ENCODE measurements around the gene MET. TPM values are rescaled to one million over a fixed set of nuclear protein-coding genes. Genes with fewer than 3 reads are reported as not detected.

MET gene
- total RNA-seq, 1 experiment from 2014 or later = 5.0 TPM

- WGBS (ENCODE audit: extremely low coverage, insufficient read length, low lambda C conversion rate) = no CpG with 5 or more reads among the region's 3 CpGs
- no peak overlapping the region for H3K27ac Mint-ChIP-seq
- peaks cover 29 to 32% of the 10 kb centered on the region in 2 experiments for H3K4me1 Mint-ChIP-seq
- Histone ChIP-seq H2BK5ac (ENCODE audit: insufficient read length, low read length) (no peak overlapping the region), H3K4ac (ENCODE audit: low read depth, low read length) (no peak overlapping the region), H3K4me1 (ENCODE audit: insufficient read depth, low read length) (peaks cover 3% of the 10 kb centered on the region; the same call in 1 of the 2 replicates), H2BK12ac (ENCODE audit: insufficient read length, low read depth, low read length) (no peak overlapping the region), H3K23ac (ENCODE audit: insufficient read length, low read depth, low read length) (no peak overlapping the region), H3K79me1 (ENCODE audit: insufficient read depth, low read depth, low read length, poor library complexity, severe bottlenecking) (no peaks in the 10 kb centered on the region), H3K27ac (ENCODE audit: insufficient read length, low read depth, low read length) (no peak overlapping the region), H2AK5ac (ENCODE audit: insufficient read length, low read length) (no peak overlapping the region), H2BK20ac (ENCODE audit: low read depth, low read length, poor library complexity, severe bottlenecking) (no peak overlapping the region), H4K91ac (ENCODE audit: insufficient read length, low read depth, low read length) (no peak overlapping the region), H2AFZ (ENCODE audit: low read length) (no peak overlapping the region), H3T11ph (ENCODE audit: low read length) (no peak overlapping the region), H3K18ac (ENCODE audit: insufficient read length, low read depth, low read length) (no peak overlapping the region), H3K4me2 (ENCODE audit: insufficient read depth, insufficient read length, low read length) (no peak overlapping the region), H3K23me2 (ENCODE audit: insufficient read length, low read depth, low read length, poor library complexity, severe bottlenecking) (no peaks in the 10 kb centered on the region), H3K9me3 (ENCODE audit: control insufficient read depth, low read depth, low read length) (no peaks in the 10 kb centered on the region), H3K9ac (ENCODE audit: extremely low read depth, insufficient read length, low read length) (no peak overlapping the region), H4K20me1 (ENCODE audit: control insufficient read depth, insufficient read depth, insufficient read length) (no peaks in the 10 kb centered on the region), H3K56ac (ENCODE audit: insufficient read length, low read depth, low read length) (no peak overlapping the region), H3K79me2 (ENCODE audit: insufficient read depth, low read length) (no peaks in the 10 kb centered on the region), H4K5ac (ENCODE audit: insufficient read length, low read depth, low read length) (no peak overlapping the region), H4K8ac (replicated peaks; ENCODE audit: insufficient read length, low read depth, low read length) (no peak overlapping the region), H3K14ac (ENCODE audit: insufficient read depth, low read length) (no peak overlapping the region), H2BK15ac (ENCODE audit: low read depth, low read length) (no peak overlapping the region), H2BK120ac (ENCODE audit: low read depth, low read length, poor library complexity, severe bottlenecking) (no peak overlapping the region), H3K27me3 (ENCODE audit: insufficient read depth, low read length) (no peaks in the 10 kb centered on the region)
- no peak for DNase-seq
- no peak overlapping the region for H3K4me3 Mint-ChIP-seq
- no peaks in the 10 kb centered on the region for H3K9me3 Mint-ChIP-seq
- H3K36me3 Mint-ChIP-seq (ENCODE audit: insufficient read depth in 1 of 3, low read depth in 3 of 3) = no peaks in the 10 kb centered on the region
- TF ChIP-seq CTCF (conservative IDR thresholded peaks at IDR 0.05) = no peak
- H3K27me3 Mint-ChIP-seq (ENCODE audit: low read depth) = no peaks in the 10 kb centered on the region
Observed at GRCh38 chr7:116691664-116692063, 19.7 kb downstream of the MET start.

Measured in H9 (cell line).